Endometrium (tissue), 2 donors: Measurements from ENCODE around the gene ACOT7.
"Not testable (repeated sequence)": the region's sequence is repeated elsewhere in the genome, so short reads cannot be mapped to it uniquely, and the experiment has no call there.

Experiments
- FAIRE-seq: peaks from 2 replicates; lab custom pipeline; 2012; peaks lifted over from hg19 to GRCh38; lab: Jason Lieb, UNC
- donor health status: control.
- donor health status: control.

Gene ACOT7

GRCh38 chr1:6233376-6233775, 160.2 kb downstream of the ACOT7 start:
- FAIRE-seq, result no peak

GRCh38 chr1:6225651-6226050, 167.9 kb downstream of the ACOT7 start:
- FAIRE-seq, result no peak

- FAIRE-seq, result no peak
These were observed 168.8 kb downstream of the ACOT7 start for GRCh38 chr1:6224718-6225117.

GRCh38 chr1:6223617-6224016, 169.9 kb downstream of the ACOT7 start:
- FAIRE-seq, result no peak

- FAIRE-seq, result no peak
These were observed 170.9 kb downstream of the ACOT7 start for GRCh38 chr1:6222636-6223035.

GRCh38 chr1:6221210-6221784, 172.3 kb downstream of the ACOT7 start:
- FAIRE-seq, result no peak

GRCh38 chr1:6220236-6220635, 173.3 kb downstream of the ACOT7 start:
- no peak for FAIRE-seq

GRCh38 chr1:6219641-6220040, 173.9 kb downstream of the ACOT7 start:
- not testable (repeated sequence) for FAIRE-seq

- no peak for FAIRE-seq
These were observed 175.0 kb downstream of the ACOT7 start for GRCh38 chr1:6218375-6219164.
